ENCODE data around the gene NDUFS2. TPM values are rescaled to one million over a fixed set of nuclear protein-coding genes. Genes with fewer than 3 reads are reported as not detected.

NDUFS2 gene
- total RNA-seq, 1 experiment from 2014 or later: 94.9 TPM

- intact Hi-C loops (cut with micrococcal nuclease; ENCODE audit: unreplicated experiment) (no loop called here), in situ Hi-C loops (cut with HindIII; ENCODE audit: low pct_unique_long_range_greater_than_20kb, low sequenced_read_pairs) (no loop called here)
- no peak for TF ChIP-seq POLR2AphosphoS5 (IDR thresholded peaks at IDR 0.05; ENCODE audit: low read depth, low read length)
- no peak for TF ChIP-seq TCF7L2 (IDR thresholded peaks at IDR 0.05; ENCODE audit: low read depth, low read length)
- no peak for TF ChIP-seq SIN3A (IDR thresholded peaks at IDR 0.05; ENCODE audit: borderline replicate concordance, insufficient read depth, low read depth, low read length)
- TF ChIP-seq REST (IDR thresholded peaks at IDR 0.05; ENCODE audit: insufficient read depth in 1 of 2, low read depth in 2 of 2, low read length in 1 of 2): no peak
- no peak for TF ChIP-seq CTCF (IDR thresholded peaks at IDR 0.05)
- Histone ChIP-seq H3K4me3 (ENCODE audit: low read depth in 2 of 2, low read length in 2 of 2) (no peak overlapping the region; a peak in 1 of 4 replicates), H3K9me3 (ENCODE audit: control insufficient read depth, insufficient read depth, low read depth, low read length) (no peaks in the 10 kb centered on the region), H3K27ac (ENCODE audit: low read length) (no peak overlapping the region), H3K4me1 (ENCODE audit: control insufficient read depth, insufficient read depth, low read length) (peaks cover 26% of the 10 kb centered on the region), H3K36me3 (ENCODE audit: control insufficient read depth, insufficient read depth, low read length) (peaks cover 11% of the 10 kb centered on the region), H3K27me3 (ENCODE audit: control insufficient read depth, insufficient read depth, low read length) (no peaks in the 10 kb centered on the region)
- DNase-seq (ENCODE audit: low read depth, low spot score) (no peak), ATAC-seq (no peak)
- ChIA-PET CTCF (no interaction called here), POLR2A (no interaction called here)
- BruUV-seq (replicated peaks): no TSS peak
Measured at GRCh38 chr1:161160671-161161145, 41.5 kb upstream of the NDUFS2 start.

DNA sequence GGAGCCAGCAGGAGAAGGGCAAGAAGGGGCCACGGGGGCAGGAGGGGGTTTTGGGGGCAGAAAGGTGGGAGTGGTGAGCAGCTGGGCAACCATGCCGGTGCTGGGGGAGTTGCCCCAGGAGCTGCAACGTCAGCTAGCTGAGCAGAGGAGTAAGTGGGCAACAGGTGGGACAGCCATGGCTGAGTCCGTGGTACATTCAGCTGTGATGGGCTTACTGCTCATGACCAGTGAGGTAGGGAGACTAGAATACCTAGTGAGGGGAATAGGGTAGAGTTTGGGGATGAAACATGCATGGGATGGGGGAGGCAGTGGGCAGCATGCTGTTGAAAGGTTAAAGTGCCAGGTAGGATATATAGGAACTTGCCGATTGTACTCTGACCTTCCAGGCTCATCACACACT, 40.5 kb upstream of the NDUFS2 start:
- ChIA-PET CTCF (no interaction called here), POLR2A (no interaction called here)
- H3K27ac ChIP-seq (ENCODE audit: low read length): no peak overlapping the region
- H3K4me1 ChIP-seq (ENCODE audit: control insufficient read depth, insufficient read depth, low read length): peaks cover 26% of the 10 kb centered on the region
- TF ChIP-seq SIN3A (IDR thresholded peaks at IDR 0.05; ENCODE audit: borderline replicate concordance, insufficient read depth, low read depth, low read length): no peak
- no peak for TF ChIP-seq CTCF (IDR thresholded peaks at IDR 0.05)
- no peak for TF ChIP-seq REST (IDR thresholded peaks at IDR 0.05; ENCODE audit: insufficient read depth in 1 of 2, low read depth in 2 of 2, low read length in 1 of 2)
- TF ChIP-seq TCF7L2 (IDR thresholded peaks at IDR 0.05; ENCODE audit: low read depth, low read length): no peak
- no peak for TF ChIP-seq POLR2AphosphoS5 (IDR thresholded peaks at IDR 0.05; ENCODE audit: low read depth, low read length)
- H3K36me3 ChIP-seq (ENCODE audit: control insufficient read depth, insufficient read depth, low read length): peaks cover 11% of the 10 kb centered on the region
- no TSS peak for BruUV-seq (replicated peaks)
- DNase-seq (ENCODE audit: low read depth, low spot score) (no peak), ATAC-seq (no peak)
- H3K27me3 ChIP-seq (ENCODE audit: control insufficient read depth, insufficient read depth, low read length): no peaks in the 10 kb centered on the region
- H3K4me3 ChIP-seq (ENCODE audit: low read depth in 2 of 2, low read length in 2 of 2): no peak overlapping the region
- no peaks in the 10 kb centered on the region for H3K9me3 ChIP-seq (ENCODE audit: control insufficient read depth, insufficient read depth, low read depth, low read length)
- in situ Hi-C loops (cut with HindIII; ENCODE audit: low pct_unique_long_range_greater_than_20kb, low sequenced_read_pairs): no loop called here
- intact Hi-C loops (cut with micrococcal nuclease; ENCODE audit: unreplicated experiment): no loop called here
